CD14-positive monocyte (primary cell): ENCODE data around the gene ERC1. TPM values are rescaled to one million over a fixed set of nuclear protein-coding genes. Genes with fewer than 3 reads are reported as not detected.

Source experiments
- DNase-seq, 3 donors: peaks; one replicate each; pipeline ENCODE4 v3.0.0-alpha.2; 2011 to 2022
- H2AFZ ChIP-seq: 2 replicates; pipeline ENCODE4 v1.6.0; 2012; ENCODE audit warnings: mild to moderate bottlenecking, low read depth, low read length, inconsistent platforms; ENCODE audit not compliant: insufficient read depth, poor library complexity, severe bottlenecking
- H3K27ac ChIP-seq, 2 donors: 1 replicate in 1 of 2; 2 replicates in 1 of 2; pipeline ENCODE4 v1.5.1; 2012 to 2013; ENCODE audit warnings: low read length in 2 of 2, control low read depth in 1 of 2, inconsistent platforms in 1 of 2, low read depth in 1 of 2, mild to moderate bottlenecking in 1 of 2
- H3K27me3 ChIP-seq, 2 donors: one replicate each; pipeline versions ENCODE4 v1.6.0 to v1.6.1; 2011 to 2013; ENCODE audit warnings: low read length in 2 of 2; ENCODE audit not compliant: control insufficient read depth in 2 of 2, insufficient read depth in 2 of 2
- H3K36me3 ChIP-seq, 2 donors: replicated peaks in 1 of 2; 1 replicate in 1 of 2; 2 replicates in 1 of 2; pipeline versions ENCODE4 v1.5.1 to v1.6.1; 2012 to 2013; ENCODE audit warnings: low read length in 2 of 2, control low read depth in 1 of 2, inconsistent platforms in 1 of 2, mild to moderate bottlenecking in 1 of 2; ENCODE audit not compliant: insufficient read depth in 2 of 2, control insufficient read depth in 1 of 2
- H3K4me1 ChIP-seq, 2 donors: 1 replicate in 1 of 2; 2 replicates in 1 of 2; pipeline versions ENCODE4 v1.5.1 to v1.6.1; 2012 to 2013; ENCODE audit warnings: low read length in 2 of 2, control low read depth in 1 of 2, inconsistent platforms in 1 of 2, mild to moderate bottlenecking in 1 of 2, moderate library complexity in 1 of 2; ENCODE audit not compliant: insufficient read depth in 2 of 2, control insufficient read depth in 1 of 2
- H3K4me2 ChIP-seq: replicated peaks from 2 replicates; pipeline ENCODE3; 2012; ENCODE audit warnings: low read length, moderate library complexity, mild to moderate bottlenecking; ENCODE audit not compliant: poor library complexity, severe bottlenecking; ENCODE audit errors: extremely low read depth
- H3K4me3 ChIP-seq, 3 experiments: fragments of 200-600 bp in 1 of 3; sonication (generic) in 1 of 3; replicated peaks in 1 of 3; 1 replicate in 2 of 3; 2 replicates in 1 of 3; pipeline ENCODE4 v1.5.1; 2011 to 2013; ENCODE audit warnings: low read length in 3 of 3, mild to moderate bottlenecking in 3 of 3, control low read depth in 2 of 3, low read depth in 2 of 3, inconsistent platforms in 1 of 3, moderate library complexity in 1 of 3
- H3K79me2 ChIP-seq: 2 replicates; pipeline ENCODE4 v1.6.0; 2012; ENCODE audit warnings: mild to moderate bottlenecking, control low read depth, inconsistent platforms, low read length, moderate library complexity; ENCODE audit not compliant: insufficient read depth
- H3K9ac ChIP-seq: 2 replicates; pipeline ENCODE4 v1.6.0; 2017; ENCODE audit warnings: low read length, mild to moderate bottlenecking; ENCODE audit not compliant: insufficient read depth, poor library complexity, severe bottlenecking
- H3K9me3 ChIP-seq, 2 donors: replicated peaks in 1 of 2; 1 replicate in 1 of 2; 2 replicates in 1 of 2; pipeline versions ENCODE4 v1.5.1 to v1.6.1; 2012 to 2013; ENCODE audit warnings: low read length in 2 of 2, control low read depth in 1 of 2; ENCODE audit not compliant: control insufficient read depth in 1 of 2, insufficient read depth in 1 of 2
- H4K20me1 ChIP-seq: 2 replicates; pipeline ENCODE4 v1.6.0; 2012; ENCODE audit warnings: mild to moderate bottlenecking, low read length, control low read depth, moderate library complexity; ENCODE audit not compliant: insufficient read depth
- H3K27ac Mint-ChIP-seq, 7 donors: one replicate each; pipeline ENCODE4 v1.8.0; 2020; ENCODE audit warnings: mild to moderate bottlenecking in 7 of 7, mixed read lengths in 7 of 7, moderate library complexity in 6 of 7, inconsistent platforms in 2 of 7
- H3K27me3 Mint-ChIP-seq, 3 donors: one replicate each; pipeline ENCODE4 v1.8.0; 2021 to 2022; ENCODE audit warnings: low read depth in 3 of 3, mild to moderate bottlenecking in 3 of 3, mixed read lengths in 3 of 3, moderate library complexity in 3 of 3, inconsistent platforms in 1 of 3
- H3K36me3 Mint-ChIP-seq, 2 donors: one replicate each; pipeline ENCODE4 v1.8.0; 2020; ENCODE audit warnings: mixed read lengths in 2 of 2, inconsistent platforms in 1 of 2, mild to moderate bottlenecking in 1 of 2
- H3K4me1 Mint-ChIP-seq: one replicate; pipeline ENCODE4 v1.8.0; 2020; ENCODE audit warnings: mild to moderate bottlenecking, mixed read lengths
- H3K4me3 Mint-ChIP-seq, 2 donors: one replicate each; pipeline ENCODE4 v1.8.0; 2020; ENCODE audit warnings: mild to moderate bottlenecking in 2 of 2, mixed read lengths in 2 of 2, moderate library complexity in 1 of 2
- H3K9me3 Mint-ChIP-seq, 7 donors: one replicate each; pipeline ENCODE4 v1.8.0; 2020 to 2022; ENCODE audit warnings: mixed read lengths in 7 of 7, mild to moderate bottlenecking in 6 of 7, moderate library complexity in 6 of 7, inconsistent platforms in 2 of 7
- WGBS: methylation state at CpG from one replicate; pipeline ENCODE4 v1.1.5; 2013; ENCODE audit warnings: missing lambda C conversion rate; ENCODE audit not compliant: insufficient coverage; 5-methylcytosine and 5-hydroxymethylcytosine counted together
- intact Hi-C, 2 donors: fragments of 100-400 bp; cut with micrococcal nuclease; formaldehyde crosslinking; loops; one replicate each; pipeline versions ENCODE4 v1.15.0 to v1.15.1; 2023
- polyA plus RNA-seq, 3 donors: library from polyadenylated mRNA; depleted of rRNA in 1 of 3; unstranded in 2 of 3; stranded (reverse) in 1 of 3; fragments of 300-500 nt in 2 of 3; fragments of >200 nt in 1 of 3; fragmentation: Illumina TruSeq in 2 of 3; gene quantifications; 1 replicate in 2 of 3; 2 replicates in 1 of 3; pipeline ENCODE4 v1.2.3, GENCODE V29; 2012 to 2021
- TF ChIP-seq, protein P1 (sequence below): fragments of 200-600 bp; IDR thresholded peaks from one replicate; pipeline ENCODE4 v1.8.0; 2022; ENCODE audit warnings: antibody characterized with exemption, mild to moderate bottlenecking

ERC1 gene
- polyA plus RNA-seq, 3 donors: 4.0 to 14.3 (median 5.1) TPM

DNA sequence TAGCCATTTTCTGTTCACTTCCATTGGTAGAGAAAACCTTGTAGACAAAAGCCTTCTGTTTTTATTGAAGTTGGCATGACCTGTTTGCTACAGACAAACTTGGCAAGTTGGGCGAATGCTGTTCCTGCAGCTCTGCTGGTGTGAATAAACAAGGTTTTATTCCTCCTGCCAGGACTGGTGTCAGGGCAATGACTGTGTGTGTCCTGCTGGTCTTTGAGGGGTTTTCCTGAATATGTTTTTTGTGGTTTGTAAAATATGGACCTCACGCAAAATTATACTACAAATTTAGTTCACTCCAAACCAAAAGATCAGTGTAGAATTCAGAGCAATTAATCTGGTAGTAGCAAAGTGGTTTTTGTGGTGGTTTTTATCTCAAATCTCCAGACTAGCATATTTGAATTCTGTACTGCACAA is 140.8 kb downstream of the ERC1 start:
- no peaks in the 10 kb centered on the region for H3K79me2 ChIP-seq
- no peaks in the 10 kb centered on the region for H3K4me1 ChIP-seq
- intact Hi-C loops: no loop called here
- 0% methylated on average over 1 of the region's 2 CpGs for WGBS
- no peak overlapping the region for H3K4me3 Mint-ChIP-seq
- H3K4me1 Mint-ChIP-seq: no peaks in the 10 kb centered on the region
- H3K36me3 ChIP-seq: peaks cover 2 to 14% of the 10 kb centered on the region in 2 donors
- H3K4me3 ChIP-seq: no peak overlapping the region
- H3K27ac Mint-ChIP-seq: no peak overlapping the region
- no peak overlapping the region for H3K4me2 ChIP-seq
- no peak for DNase-seq
- no peaks in the 10 kb centered on the region for H3K9me3 Mint-ChIP-seq
- H2AFZ ChIP-seq: no peak overlapping the region
- H4K20me1 ChIP-seq: no peaks in the 10 kb centered on the region
- H3K27me3 ChIP-seq: no peaks in the 10 kb centered on the region
- no peak overlapping the region for H3K27ac ChIP-seq
- peaks cover 17 to 20% of the 10 kb centered on the region in 2 donors for H3K36me3 Mint-ChIP-seq
- no peaks in the 10 kb centered on the region for H3K9me3 ChIP-seq
- TF ChIP-seq, protein P1, sequence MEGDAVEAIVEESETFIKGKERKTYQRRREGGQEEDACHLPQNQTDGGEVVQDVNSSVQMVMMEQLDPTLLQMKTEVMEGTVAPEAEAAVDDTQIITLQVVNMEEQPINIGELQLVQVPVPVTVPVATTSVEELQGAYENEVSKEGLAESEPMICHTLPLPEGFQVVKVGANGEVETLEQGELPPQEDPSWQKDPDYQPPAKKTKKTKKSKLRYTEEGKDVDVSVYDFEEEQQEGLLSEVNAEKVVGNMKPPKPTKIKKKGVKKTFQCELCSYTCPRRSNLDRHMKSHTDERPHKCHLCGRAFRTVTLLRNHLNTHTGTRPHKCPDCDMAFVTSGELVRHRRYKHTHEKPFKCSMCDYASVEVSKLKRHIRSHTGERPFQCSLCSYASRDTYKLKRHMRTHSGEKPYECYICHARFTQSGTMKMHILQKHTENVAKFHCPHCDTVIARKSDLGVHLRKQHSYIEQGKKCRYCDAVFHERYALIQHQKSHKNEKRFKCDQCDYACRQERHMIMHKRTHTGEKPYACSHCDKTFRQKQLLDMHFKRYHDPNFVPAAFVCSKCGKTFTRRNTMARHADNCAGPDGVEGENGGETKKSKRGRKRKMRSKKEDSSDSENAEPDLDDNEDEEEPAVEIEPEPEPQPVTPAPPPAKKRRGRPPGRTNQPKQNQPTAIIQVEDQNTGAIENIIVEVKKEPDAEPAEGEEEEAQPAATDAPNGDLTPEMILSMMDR: no peak
- no peaks in the 10 kb centered on the region for H3K27me3 Mint-ChIP-seq
- H3K9ac ChIP-seq: no peak overlapping the region

DNA sequence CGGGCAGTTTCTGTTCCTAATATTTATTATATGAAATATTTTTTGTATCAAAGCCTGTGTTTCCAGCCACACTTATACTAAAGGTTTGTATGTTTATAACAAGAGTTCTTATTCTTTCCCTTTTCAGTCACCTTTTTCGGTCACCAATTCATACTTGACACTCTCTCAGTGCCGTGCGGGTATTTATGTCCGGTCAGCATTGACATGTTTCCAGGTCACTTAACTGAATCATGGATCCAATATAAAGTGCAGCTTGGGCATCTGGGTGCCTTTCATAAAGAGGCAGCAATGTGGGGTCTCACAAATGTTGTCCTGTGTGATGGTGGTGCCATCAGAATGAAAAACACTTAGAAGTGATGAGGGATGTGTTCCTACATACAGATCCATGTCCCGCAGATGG is 141.3 kb downstream of the ERC1 start:
- Histone ChIP-seq H3K36me3 (peaks cover 2 to 14% of the 10 kb centered on the region in 2 donors), H3K27me3 (no peaks in the 10 kb centered on the region), H3K9me3 (no peaks in the 10 kb centered on the region), H4K20me1 (no peaks in the 10 kb centered on the region), H3K4me3 (no peak overlapping the region), H3K27ac (no peak overlapping the region), H3K9ac (no peak overlapping the region), H2AFZ (no peak overlapping the region), H3K4me1 (no peaks in the 10 kb centered on the region), H3K4me2 (no peak overlapping the region), H3K79me2 (no peaks in the 10 kb centered on the region)
- TF ChIP-seq, protein P1: no peak
- peaks cover 17 to 20% of the 10 kb centered on the region in 2 donors for H3K36me3 Mint-ChIP-seq
- peaks cover 0 to 1% (median 0%) of the 10 kb centered on the region in 7 donors for H3K9me3 Mint-ChIP-seq
- no peak overlapping the region for H3K27ac Mint-ChIP-seq
- WGBS: 97% methylated on average over 4 of the region's 6 CpGs
- intact Hi-C loops: no loop called here
- H3K4me1 Mint-ChIP-seq: no peaks in the 10 kb centered on the region
- DNase-seq: no peak
- H3K4me3 Mint-ChIP-seq: no peak overlapping the region
- no peaks in the 10 kb centered on the region for H3K27me3 Mint-ChIP-seq
